HTERT RPE-1 (cell line): Measurements from ENCODE around the gene KIAA1755.

Experiments
- in situ Hi-C: fragments of 300-500 bp; cut with MboI; formaldehyde crosslinking; loops from 4 replicates; pipeline ENCODE4 v1.14.3; 2020; ENCODE audit warnings: low sequenced_read_pairs

KIAA1755 gene

GRCh38 chr20:38192323-38192885 is 68.1 kb downstream of the KIAA1755 start:
- in situ Hi-C loops: no loop called here

DNA sequence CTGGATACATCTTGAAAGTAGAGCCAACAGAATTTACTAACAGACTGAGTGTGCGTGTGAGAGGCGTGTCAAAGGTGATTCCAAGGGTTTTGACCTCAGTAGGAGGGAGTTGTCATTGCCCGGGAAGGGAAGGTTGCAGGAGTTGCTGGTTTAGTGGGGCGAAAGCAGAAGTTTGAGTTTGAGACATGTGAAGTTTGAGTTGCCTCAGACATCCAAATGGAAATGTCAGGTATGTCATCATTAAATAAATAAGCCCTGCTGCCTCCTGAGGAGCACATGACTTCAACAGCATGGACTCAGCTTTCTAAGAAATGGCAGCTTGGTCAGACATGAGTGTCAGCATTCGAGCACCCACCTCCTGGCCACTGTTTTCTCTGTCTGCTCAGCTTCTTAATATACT is 68.9 kb downstream of the KIAA1755 start:
- in situ Hi-C loops: no loop called here

DNA sequence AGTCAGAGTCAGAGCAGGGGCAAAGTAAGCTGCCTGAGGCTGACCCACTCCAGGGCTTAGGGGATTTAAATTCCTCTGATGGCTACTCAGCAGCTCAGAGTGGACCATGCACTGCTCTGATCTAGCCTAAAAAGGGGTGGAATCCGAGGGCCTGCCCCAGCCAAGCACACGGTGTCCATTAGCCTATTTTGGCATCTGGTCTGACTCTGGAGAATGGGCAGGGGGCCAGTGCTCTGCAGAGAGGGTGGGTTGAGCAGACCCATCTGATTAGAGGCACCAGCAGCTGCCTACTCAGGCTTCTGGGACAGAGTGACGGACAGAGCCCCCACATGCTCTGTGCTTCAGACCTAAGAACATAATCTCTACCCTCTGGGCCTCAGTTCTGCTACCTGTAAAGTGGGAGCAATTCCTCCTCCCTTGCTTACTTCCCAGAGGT is 69.6 kb downstream of the KIAA1755 start:
- in situ Hi-C loops: no loop called here

GRCh38 chr20:38190166-38190565 is 70.4 kb downstream of the KIAA1755 start:
- in situ Hi-C loops: no loop called here

GRCh38 chr20:38187517-38187916 is 73.0 kb downstream of the KIAA1755 start:
- in situ Hi-C loops: no loop called here

GRCh38 chr20:38186788-38187221 is 73.7 kb downstream of the KIAA1755 start:
- in situ Hi-C loops: no loop called here

- in situ Hi-C loops: no loop called here
Measured at GRCh38 chr20:38184101-38184500, 76.4 kb downstream of the KIAA1755 start.

DNA sequence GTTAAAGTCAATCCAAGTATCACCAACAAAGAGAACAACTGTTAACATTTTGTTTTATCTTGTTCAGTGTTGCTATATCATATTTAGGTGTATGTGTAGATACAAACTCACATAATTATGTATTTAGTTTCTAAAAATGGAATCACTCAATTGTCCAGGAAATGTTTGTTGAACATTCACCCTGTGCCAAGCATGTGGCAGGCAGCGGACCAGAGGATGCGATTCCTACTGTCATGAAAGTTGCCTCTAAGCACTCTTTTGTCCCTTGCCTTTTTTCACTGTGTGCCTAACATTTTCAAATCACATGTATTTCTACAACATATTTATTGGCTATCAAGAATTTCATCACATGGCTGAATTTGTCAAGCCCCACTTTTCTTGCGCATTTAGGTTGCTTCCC is 78.6 kb downstream of the KIAA1755 start:
- in situ Hi-C loops: no loop called here

DNA sequence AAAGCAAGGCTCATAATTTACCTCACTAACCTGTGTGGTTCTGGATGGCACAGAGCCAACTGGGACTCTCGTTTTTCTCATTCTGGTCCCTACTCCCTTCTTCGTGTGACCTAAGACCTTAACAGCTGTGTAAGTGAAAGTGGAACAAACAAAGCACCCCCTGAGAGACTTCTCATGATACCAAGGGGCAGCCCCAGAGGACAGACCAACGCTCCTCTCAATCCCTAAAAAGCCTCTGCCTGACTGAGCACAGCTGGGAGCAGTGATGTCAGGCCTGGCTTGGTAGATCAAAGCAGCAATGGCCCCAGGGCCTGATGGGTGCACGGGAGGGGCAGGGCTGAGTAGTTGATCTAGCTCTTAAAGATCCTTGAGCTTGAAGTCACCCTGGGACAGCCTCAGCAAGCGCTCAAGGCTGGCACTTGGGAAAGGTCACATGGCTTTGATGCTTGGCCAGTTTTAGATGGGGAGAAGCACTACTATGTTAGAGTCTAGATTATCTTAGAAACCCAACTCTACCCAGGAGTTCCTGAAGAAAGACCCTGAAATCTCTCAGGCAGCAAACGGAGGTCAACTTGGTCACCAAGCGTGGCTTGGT is 79.2 kb downstream of the KIAA1755 start:
- in situ Hi-C loops: no loop called here

DNA sequence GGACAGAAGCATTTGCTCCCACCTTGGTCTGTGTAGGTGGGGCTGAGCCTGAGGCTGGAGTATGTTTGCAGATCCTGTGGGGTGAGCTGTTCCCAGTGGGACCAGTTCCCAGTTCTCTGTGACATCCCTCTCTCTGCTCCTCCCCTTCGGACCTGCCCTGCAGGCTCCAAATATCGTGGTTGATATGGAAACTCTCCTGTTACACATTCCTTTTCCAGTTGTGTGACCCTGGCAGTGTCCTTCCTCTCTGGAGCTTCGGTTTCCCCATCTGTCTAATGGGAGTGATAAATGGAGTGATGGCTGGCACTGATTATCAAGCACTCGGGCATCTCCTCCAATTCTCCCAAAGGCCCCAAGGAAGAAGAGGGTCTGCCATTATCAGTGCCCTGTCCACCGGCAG is 79.8 kb downstream of the KIAA1755 start:
- in situ Hi-C loops: no loop called here

GRCh38 chr20:38179846-38180245 is 80.7 kb downstream of the KIAA1755 start:
- in situ Hi-C loops: no loop called here

- in situ Hi-C loops: no loop called here
Measured at GRCh38 chr20:38178581-38178980, 82.0 kb downstream of the KIAA1755 start.

GRCh38 chr20:38178065-38178491 is 82.5 kb downstream of the KIAA1755 start:
- in situ Hi-C loops: no loop called here

DNA sequence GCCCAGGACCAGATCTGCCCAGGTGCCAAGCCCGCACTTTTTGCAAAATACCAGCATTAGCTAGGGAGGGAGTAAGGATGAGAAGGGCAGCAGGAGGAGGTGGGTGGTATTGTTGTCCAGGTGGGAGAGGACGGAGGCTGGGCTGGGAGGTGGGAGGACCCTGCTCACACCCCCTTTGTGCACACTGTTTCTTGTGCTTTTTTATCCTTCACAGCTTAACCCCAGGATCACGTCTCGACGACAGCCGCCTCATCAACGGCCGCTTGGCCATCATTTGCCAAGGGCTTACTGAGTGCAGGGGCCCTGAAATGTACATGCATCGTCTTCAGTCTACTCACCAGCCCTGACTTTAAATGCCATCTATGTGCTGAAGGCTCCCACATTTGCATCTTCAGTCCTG is 83.3 kb downstream of the KIAA1755 start:
- in situ Hi-C loops: no loop called here

DNA sequence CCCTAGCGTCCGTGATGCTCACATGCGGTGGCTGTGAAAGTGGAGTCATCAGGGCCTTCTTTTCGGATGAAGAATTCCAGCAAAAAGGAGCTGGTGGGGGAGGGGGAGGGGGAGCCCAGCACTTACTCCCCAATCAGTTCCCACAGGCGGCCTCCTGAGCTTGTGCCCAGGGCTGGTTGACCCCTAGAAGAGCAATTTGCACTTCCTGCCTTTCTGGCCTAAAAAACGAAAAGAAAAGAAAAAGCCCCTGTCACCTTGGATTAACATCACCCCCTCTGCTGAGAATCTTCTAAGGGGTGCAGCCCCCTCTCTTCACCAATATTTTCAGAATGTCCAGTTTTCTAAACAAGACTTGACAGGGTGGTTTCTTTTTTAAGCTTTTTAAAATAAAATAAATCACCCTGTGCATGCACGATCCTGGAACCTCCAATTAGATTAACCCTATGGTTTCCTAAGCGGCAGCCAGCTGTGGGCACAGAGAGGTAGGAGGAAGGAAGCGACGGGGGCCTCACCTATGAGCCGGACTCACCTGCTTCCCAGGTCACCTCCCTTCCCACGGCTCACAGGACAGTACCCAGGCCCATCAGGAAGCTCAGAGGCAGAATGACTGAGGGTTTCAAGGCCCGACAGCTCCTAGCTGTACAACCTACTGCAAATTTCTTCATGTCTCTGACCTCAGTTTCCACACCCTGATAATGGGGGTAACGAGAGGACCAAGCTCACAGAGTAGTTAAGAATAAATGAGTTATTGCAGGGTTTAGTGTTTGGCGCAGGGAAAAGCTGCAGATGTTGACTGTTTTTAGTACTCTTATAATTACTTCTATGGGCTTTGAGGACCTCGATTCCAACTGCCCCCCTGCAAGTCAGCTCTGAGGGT is 85.0 kb downstream of the KIAA1755 start:
- in situ Hi-C loops: no loop called here

- in situ Hi-C loops: no loop called here
Measured at GRCh38 chr20:38173237-38174156, 87.0 kb downstream of the KIAA1755 start.

- in situ Hi-C loops: no loop called here
Measured at GRCh38 chr20:38172408-38172807, 88.1 kb downstream of the KIAA1755 start.

- in situ Hi-C loops: no loop called here
Measured at GRCh38 chr20:38171675-38172043, 88.9 kb downstream of the KIAA1755 start.

DNA sequence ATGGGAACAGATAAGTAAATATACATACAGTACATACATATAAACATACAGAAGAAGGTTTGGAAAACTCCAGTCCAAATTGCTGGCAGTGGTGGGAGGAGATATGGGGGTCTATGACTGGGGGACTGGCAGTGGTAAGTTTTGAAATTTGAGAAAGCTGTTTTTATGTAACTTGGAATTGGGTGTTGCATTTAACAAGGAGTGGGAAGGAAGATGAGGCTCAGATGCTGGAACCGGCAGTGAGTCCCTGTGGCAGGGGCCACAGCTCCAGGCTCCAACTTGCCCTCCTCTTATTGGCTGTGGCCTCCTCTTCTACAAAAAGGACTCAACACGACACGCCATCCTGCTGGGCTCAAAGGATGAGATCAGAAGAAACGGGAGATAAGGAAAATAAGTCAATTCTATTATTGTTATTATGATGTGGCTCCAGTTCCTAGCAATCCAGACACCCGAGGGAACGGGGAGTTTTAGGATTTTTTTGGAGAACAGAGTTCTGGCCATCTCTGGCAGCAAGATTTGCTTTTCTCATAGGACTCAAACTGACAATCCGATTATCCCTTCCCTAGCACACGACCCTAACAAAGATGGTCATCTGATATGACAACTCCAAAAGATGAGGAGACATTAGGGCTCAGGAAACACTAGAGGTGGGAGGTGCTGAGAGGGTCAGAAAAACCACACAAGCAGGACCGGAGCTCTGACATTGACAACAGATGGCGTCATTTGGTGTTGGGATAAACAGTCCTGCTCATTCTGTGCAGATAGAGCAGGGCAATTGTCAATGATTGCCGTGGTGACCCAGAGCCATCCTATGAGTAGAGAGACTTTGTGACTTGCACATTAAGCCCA is 89.5 kb downstream of the KIAA1755 start:
- in situ Hi-C loops: no loop called here

GRCh38 chr20:38170219-38170825 is 90.2 kb downstream of the KIAA1755 start:
- in situ Hi-C loops: no loop called here
